Measurements from ENCODE around the gene CMTM7.
A peak's percentile ranks its signal among the peaks of the same experiment; 100 is the strongest.

The CMTM7 gene

GRCh38 chr3:32493437-32494414, 102.1 kb downstream of the CMTM7 start:
- no peak for DNase-seq

GRCh38 chr3:32495085-32495484, 103.4 kb downstream of the CMTM7 start:
- no peak for DNase-seq

GRCh38 chr3:32495609-32496008, 104.0 kb downstream of the CMTM7 start:
- DNase-seq: peak; percentile 0

- no peak for DNase-seq
These were observed 106.6 kb downstream of the CMTM7 start for GRCh38 chr3:32498252-32498651.

- DNase-seq: no peak
These were observed 107.3 kb downstream of the CMTM7 start for GRCh38 chr3:32498992-32499391.

GRCh38 chr3:32499585-32499984, 107.9 kb downstream of the CMTM7 start:
- no peak for DNase-seq

- DNase-seq: no peak
These were observed 108.6 kb downstream of the CMTM7 start for GRCh38 chr3:32500231-32500630.

GRCh38 chr3:32500880-32501782, 109.5 kb downstream of the CMTM7 start:
- no peak for DNase-seq

GRCh38 chr3:32501783-32502117, 110.1 kb downstream of the CMTM7 start:
- no peak for DNase-seq

GRCh38 chr3:32502118-32502945, 110.7 kb downstream of the CMTM7 start, which contains the start of gene CMTM6:
TSS of gene CMTM6 (minus strand) at chr3:32502852. CDS start at chr3:32502745, 107 bp downstream.
- DNase-seq: peak; percentile 72

GRCh38 chr3:32502946-32503286, 111.3 kb downstream of the CMTM7 start:
- no peak for DNase-seq

Data from DMS53 (cell line).